H9 (cell line): ENCODE data around the gene VAV2. TPM values are rescaled to one million over a fixed set of nuclear protein-coding genes. Genes with fewer than 3 reads are reported as not detected.

Experiments used
- DNase-seq: peaks from one replicate; pipeline ENCODE4 v3.0.0-alpha.2; 2017
- H2AFZ ChIP-seq: one replicate; pipeline ENCODE4 v1.6.1; 2013; ENCODE audit warnings: mild to moderate bottlenecking, low read length, control low read depth, moderate library complexity
- H2AK5ac ChIP-seq: 2 replicates; pipeline ENCODE4 v1.6.1; 2013; ENCODE audit warnings: low read length, control low read depth, mixed read lengths; ENCODE audit not compliant: insufficient read length
- H2BK120ac ChIP-seq: one replicate; pipeline ENCODE4 v1.6.1; 2013; ENCODE audit warnings: low read depth, mild to moderate bottlenecking, low read length, control low read depth, inconsistent platforms; ENCODE audit not compliant: poor library complexity, severe bottlenecking
- H2BK12ac ChIP-seq: 2 replicates; pipeline ENCODE4 v1.6.1; 2013; ENCODE audit warnings: low read length, control low read depth, mixed read lengths, low read depth; ENCODE audit not compliant: insufficient read length
- H2BK15ac ChIP-seq: 2 replicates; pipeline ENCODE4 v1.6.1; 2013; ENCODE audit warnings: low read depth, low read length, control low read depth
- H2BK20ac ChIP-seq: one replicate; pipeline ENCODE4 v1.6.1; 2013; ENCODE audit warnings: low read depth, mild to moderate bottlenecking, low read length, control low read depth, inconsistent platforms; ENCODE audit not compliant: poor library complexity, severe bottlenecking
- H2BK5ac ChIP-seq: 2 replicates; pipeline ENCODE4 v1.6.1; 2013; ENCODE audit warnings: low read length, control low read depth, mixed read lengths; ENCODE audit not compliant: insufficient read length
- H3K14ac ChIP-seq: 2 replicates; pipeline ENCODE4 v1.6.1; 2013; ENCODE audit warnings: low read length, control low read depth; ENCODE audit not compliant: insufficient read depth
- H3K18ac ChIP-seq: 2 replicates; pipeline ENCODE4 v1.6.1; 2013; ENCODE audit warnings: low read depth, mild to moderate bottlenecking, mixed read lengths, low read length, control low read depth; ENCODE audit not compliant: insufficient read length
- H3K23ac ChIP-seq: 2 replicates; pipeline ENCODE4 v1.6.1; 2013; ENCODE audit warnings: low read length, control low read depth, mixed read lengths, low read depth; ENCODE audit not compliant: insufficient read length
- H3K23me2 ChIP-seq: 2 replicates; pipeline ENCODE4 v1.6.1; 2013; ENCODE audit warnings: low read depth, mild to moderate bottlenecking, mixed read lengths, low read length, control low read depth; ENCODE audit not compliant: insufficient read length, poor library complexity, severe bottlenecking
- H3K27ac ChIP-seq: 2 replicates; pipeline ENCODE4 v1.5.1; 2013; ENCODE audit warnings: low read length, control low read depth, mixed read lengths, low read depth; ENCODE audit not compliant: insufficient read length
- H3K27me3 ChIP-seq: 2 replicates; pipeline ENCODE4 v1.6.1; 2013; ENCODE audit warnings: low read length, control low read depth, inconsistent platforms; ENCODE audit not compliant: insufficient read depth
- H3K4ac ChIP-seq: 2 replicates; pipeline ENCODE4 v1.6.1; 2013; ENCODE audit warnings: low read depth, mild to moderate bottlenecking, control low read depth, inconsistent platforms, low read length, moderate library complexity
- H3K4me1 ChIP-seq: 2 replicates; pipeline ENCODE4 v1.6.1; 2013; ENCODE audit warnings: low read length, control low read depth, inconsistent platforms; ENCODE audit not compliant: insufficient read depth
- H3K4me2 ChIP-seq: 2 replicates; pipeline ENCODE4 v1.6.1; 2013; ENCODE audit warnings: low read length, control low read depth, mixed read lengths; ENCODE audit not compliant: insufficient read length, insufficient read depth
- H3K56ac ChIP-seq: 2 replicates; pipeline ENCODE4 v1.6.1; 2013; ENCODE audit warnings: low read depth, mild to moderate bottlenecking, mixed read lengths, low read length, control low read depth; ENCODE audit not compliant: insufficient read length
- H3K79me1 ChIP-seq: 2 replicates; pipeline ENCODE4 v1.6.1; 2013; ENCODE audit warnings: low read depth, mild to moderate bottlenecking, moderate library complexity, low read length, control low read depth, inconsistent platforms; ENCODE audit not compliant: insufficient read depth, poor library complexity, severe bottlenecking
- H3K79me2 ChIP-seq: 2 replicates; pipeline ENCODE4 v1.6.1; 2013; ENCODE audit warnings: low read length, control low read depth, inconsistent platforms; ENCODE audit not compliant: insufficient read depth
- H3K9ac ChIP-seq: 2 replicates; pipeline ENCODE4 v1.6.1; 2013; ENCODE audit warnings: low read length, control low read depth, mixed read lengths; ENCODE audit not compliant: insufficient read length; ENCODE audit errors: extremely low read depth
- H3K9me3 ChIP-seq: one replicate; pipeline ENCODE4 v1.6.1; 2013; ENCODE audit warnings: low read depth, low read length, inconsistent platforms; ENCODE audit not compliant: control insufficient read depth
- H3T11ph ChIP-seq: one replicate; pipeline ENCODE4 v1.6.1; 2013; ENCODE audit warnings: mild to moderate bottlenecking, low read length, control low read depth, inconsistent platforms
- H4K20me1 ChIP-seq: one replicate; pipeline ENCODE4 v1.6.1; 2013; ENCODE audit not compliant: control insufficient read depth, insufficient read length, insufficient read depth
- H4K5ac ChIP-seq: 2 replicates; pipeline ENCODE4 v1.6.1; 2013; ENCODE audit warnings: low read depth, mild to moderate bottlenecking, mixed read lengths, low read length, control low read depth; ENCODE audit not compliant: insufficient read length
- H4K8ac ChIP-seq: replicated peaks from 2 replicates; pipeline ENCODE4 v1.6.1; 2013; ENCODE audit warnings: low read length, control low read depth, mixed read lengths, low read depth; ENCODE audit not compliant: insufficient read length
- H4K91ac ChIP-seq: 2 replicates; pipeline ENCODE4 v1.6.1; 2013; ENCODE audit warnings: low read depth, mild to moderate bottlenecking, moderate library complexity, mixed read lengths, low read length, control low read depth; ENCODE audit not compliant: insufficient read length
- H3K27ac Mint-ChIP-seq, 3 experiments: 2 replicates in 2 of 3; 3 replicates in 1 of 3; pipeline ENCODE4 v1.8.0; 2020 to 2021; ENCODE audit warnings: mixed read lengths in 3 of 3, mild to moderate bottlenecking in 1 of 3, moderate library complexity in 1 of 3
- H3K27me3 Mint-ChIP-seq: 2 replicates; pipeline ENCODE4 v1.8.0; 2021; ENCODE audit warnings: low read depth, mild to moderate bottlenecking, moderate library complexity, mixed read lengths
- H3K36me3 Mint-ChIP-seq, 3 experiments: 2 replicates in 2 of 3; 3 replicates in 1 of 3; pipeline ENCODE4 v1.8.0; 2020 to 2021; ENCODE audit warnings: low read depth in 3 of 3, mixed read lengths in 3 of 3; ENCODE audit not compliant: insufficient read depth in 1 of 3
- H3K4me1 Mint-ChIP-seq, 2 experiments: 2 replicates each; pipeline ENCODE4 v1.8.0; 2020; ENCODE audit warnings: mixed read lengths in 2 of 2
- H3K4me3 Mint-ChIP-seq, 2 experiments: 2 replicates in 1 of 2; 3 replicates in 1 of 2; pipeline ENCODE4 v1.8.0; 2020 to 2021; ENCODE audit warnings: mild to moderate bottlenecking in 2 of 2, mixed read lengths in 2 of 2, moderate library complexity in 1 of 2
- H3K9me3 Mint-ChIP-seq, 2 experiments: 2 replicates in 1 of 2; 3 replicates in 1 of 2; pipeline ENCODE4 v1.8.0; 2020; ENCODE audit warnings: mild to moderate bottlenecking in 2 of 2, mixed read lengths in 2 of 2, moderate library complexity in 1 of 2
- WGBS: extraction: QIAGEN DNeasy Blood & Tissue Kit; methylation state at CpG from one replicate; pipeline ENCODE4 v1.1.7; 2013; ENCODE audit warnings: missing lambda C conversion rate, low lambda C conversion rate, mixed read lengths; ENCODE audit not compliant: insufficient read length; ENCODE audit errors: extremely low coverage; 5-methylcytosine and 5-hydroxymethylcytosine counted together
- total RNA-seq: library from RNA; stranded (reverse); gene quantifications from 2 replicates; pipeline ENCODE4 v1.2.1, GENCODE V29; 2021
- TF ChIP-seq, protein P1 (sequence below): fragments of 200-600 bp; sonication (generic); conservative IDR thresholded peaks from 3 replicates; pipeline ENCODE4 v1.8.0; 2021; ENCODE audit warnings: antibody characterized with exemption, mild to moderate bottlenecking

Gene VAV2
- total RNA-seq, 1 experiment from 2014 or later, result 58.7 TPM

GRCh38 chr9:133917375-133917774 lies 74.7 kb downstream of the VAV2 start:
- Histone ChIP-seq H3K9ac (no peak overlapping the region), H2BK15ac (no peak overlapping the region), H3K18ac (no peak overlapping the region), H2BK5ac (no peak overlapping the region), H3K23ac (no peak overlapping the region), H2AK5ac (no peak overlapping the region), H3K4ac (no peak overlapping the region), H3K27ac (no peak overlapping the region), H2AFZ (no peak overlapping the region), H3K56ac (no peak overlapping the region), H2BK120ac (no peak overlapping the region), H3K4me1 (peaks cover 5% of the 10 kb centered on the region; the same call in 1 of the 2 replicates), H3K79me1 (no peaks in the 10 kb centered on the region), H4K5ac (no peak overlapping the region), H3K9me3 (no peaks in the 10 kb centered on the region), H3K27me3 (no peaks in the 10 kb centered on the region), H3K23me2 (no peaks in the 10 kb centered on the region), H3T11ph (no peak overlapping the region), H4K8ac (no peak overlapping the region), H4K20me1 (peaks cover 5% of the 10 kb centered on the region), H3K79me2 (peaks cover 3% of the 10 kb centered on the region; the same call in 1 of the 2 replicates), H2BK12ac (no peak overlapping the region), H3K14ac (no peak overlapping the region; the same call in 1 of the 2 replicates), H4K91ac (no peak overlapping the region), H2BK20ac (no peak overlapping the region), H3K4me2 (no peak overlapping the region)
- WGBS, result no CpG with 5 or more reads among the region's 5 CpGs
- DNase-seq, result no peak
- TF ChIP-seq, protein P1, sequence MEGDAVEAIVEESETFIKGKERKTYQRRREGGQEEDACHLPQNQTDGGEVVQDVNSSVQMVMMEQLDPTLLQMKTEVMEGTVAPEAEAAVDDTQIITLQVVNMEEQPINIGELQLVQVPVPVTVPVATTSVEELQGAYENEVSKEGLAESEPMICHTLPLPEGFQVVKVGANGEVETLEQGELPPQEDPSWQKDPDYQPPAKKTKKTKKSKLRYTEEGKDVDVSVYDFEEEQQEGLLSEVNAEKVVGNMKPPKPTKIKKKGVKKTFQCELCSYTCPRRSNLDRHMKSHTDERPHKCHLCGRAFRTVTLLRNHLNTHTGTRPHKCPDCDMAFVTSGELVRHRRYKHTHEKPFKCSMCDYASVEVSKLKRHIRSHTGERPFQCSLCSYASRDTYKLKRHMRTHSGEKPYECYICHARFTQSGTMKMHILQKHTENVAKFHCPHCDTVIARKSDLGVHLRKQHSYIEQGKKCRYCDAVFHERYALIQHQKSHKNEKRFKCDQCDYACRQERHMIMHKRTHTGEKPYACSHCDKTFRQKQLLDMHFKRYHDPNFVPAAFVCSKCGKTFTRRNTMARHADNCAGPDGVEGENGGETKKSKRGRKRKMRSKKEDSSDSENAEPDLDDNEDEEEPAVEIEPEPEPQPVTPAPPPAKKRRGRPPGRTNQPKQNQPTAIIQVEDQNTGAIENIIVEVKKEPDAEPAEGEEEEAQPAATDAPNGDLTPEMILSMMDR, result no peak
- Mint-ChIP-seq H3K4me1 (peaks cover 42 to 58% of the 10 kb centered on the region in 2 experiments), H3K9me3 (no peaks in the 10 kb centered on the region; a peak in 1 of 5 replicates), H3K27ac (no peak overlapping the region), H3K4me3 (no peak overlapping the region), H3K36me3 (peaks cover 0 to 3% (median 0%) of the 10 kb centered on the region in 3 experiments; a peak in 3 of 7 replicates), H3K27me3 (no peaks in the 10 kb centered on the region)
